Measurements from ENCODE around the gene PSMD14.

The PSMD14 gene

DNA sequence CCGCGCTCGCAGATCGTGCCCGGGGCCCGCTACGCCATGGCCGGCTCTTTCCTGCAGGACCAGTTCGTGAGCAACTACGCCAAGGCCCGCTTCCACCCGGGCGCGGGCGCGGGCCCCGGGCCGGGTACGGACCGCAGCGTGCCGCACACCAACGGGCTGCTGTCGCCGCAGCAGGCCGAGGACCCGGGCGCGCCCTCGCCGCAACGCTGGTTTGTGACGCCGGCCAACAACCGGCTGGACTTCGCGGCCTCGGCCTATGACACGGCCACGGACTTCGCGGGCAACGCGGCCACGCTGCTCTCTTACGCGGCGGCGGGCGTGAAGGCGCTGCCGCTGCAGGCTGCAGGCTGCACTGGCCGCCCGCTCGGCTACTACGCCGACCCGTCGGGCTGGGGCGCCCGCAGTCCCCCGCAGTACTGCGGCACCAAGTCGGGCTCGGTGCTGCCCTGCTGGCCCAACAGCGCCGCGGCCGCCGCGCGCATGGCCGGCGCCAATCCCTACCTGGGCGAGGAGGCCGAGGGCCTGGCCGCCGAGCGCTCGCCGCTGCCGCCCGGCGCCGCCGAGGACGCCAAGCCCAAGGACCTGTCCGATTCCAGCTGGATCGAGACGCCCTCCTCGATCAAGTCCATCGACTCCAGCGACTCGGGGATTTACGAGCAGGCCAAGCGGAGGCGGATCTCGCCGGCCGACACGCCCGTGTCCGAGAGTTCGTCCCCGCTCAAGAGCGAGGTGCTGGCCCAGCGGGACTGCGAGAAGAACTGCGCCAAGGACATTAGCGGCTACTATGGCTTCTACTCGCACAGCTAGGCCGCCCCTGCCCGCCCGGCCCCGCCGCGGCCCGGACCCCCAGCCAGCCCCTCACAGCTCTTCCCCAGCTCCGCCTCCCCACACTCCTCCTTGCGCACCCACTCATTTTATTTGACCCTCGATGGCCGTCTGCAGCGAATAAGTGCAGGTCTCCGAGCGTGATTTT is 115.5 kb downstream of the PSMD14 start:
- Histone ChIP-seq H3K36me3 (ENCODE audit: control insufficient read depth in 4 of 4, insufficient read depth in 4 of 4, low read length in 3 of 4) (no peaks in the 10 kb centered on the region), H3K4me1 (ENCODE audit: control extremely low read depth in 1 of 4, control insufficient read depth in 4 of 4, insufficient read depth in 4 of 4, low read length in 3 of 4) (peaks cover 0 to 29% (median 28%) of the 10 kb centered on the region in 4 experiments), H3K27ac (ENCODE audit: insufficient read depth in 1 of 2, low read depth in 1 of 2, low read length in 2 of 2, poor library complexity in 1 of 2, severe bottlenecking in 2 of 2) (no peak overlapping the region), H3K9me3 (ENCODE audit: control extremely low read depth in 1 of 5, control insufficient read depth in 4 of 5, insufficient read depth in 2 of 5, low read depth in 1 of 5, low read length in 4 of 5) (peaks cover 0 to 4% (median 0%) of the 10 kb centered on the region in 5 experiments), H3K4me3 (ENCODE audit: control insufficient read depth in 1 of 7, extremely low read depth in 1 of 7, insufficient read depth in 4 of 7, low read depth in 2 of 7, low read length in 6 of 7) (peak overlapping the region in 4 of 7 experiments; percentile 11 to 56 (median 42)), H3K27me3 (replicated peaks in 2 of 5; ENCODE audit: control insufficient read depth in 4 of 5, insufficient read depth in 5 of 5, low read length in 4 of 5) (peaks cover 53 to 100% (median 68%) of the 10 kb centered on the region in 5 experiments)
- DNase-seq: peak in 2 of 3 donors; percentile 27 to 48
- 4% methylated on average over 111 of the region's 125 CpGs for WGBS (ENCODE audit: insufficient coverage)
- ChIA-PET POLR2A (no interaction called here), CTCF (no interaction called here)

DNA sequence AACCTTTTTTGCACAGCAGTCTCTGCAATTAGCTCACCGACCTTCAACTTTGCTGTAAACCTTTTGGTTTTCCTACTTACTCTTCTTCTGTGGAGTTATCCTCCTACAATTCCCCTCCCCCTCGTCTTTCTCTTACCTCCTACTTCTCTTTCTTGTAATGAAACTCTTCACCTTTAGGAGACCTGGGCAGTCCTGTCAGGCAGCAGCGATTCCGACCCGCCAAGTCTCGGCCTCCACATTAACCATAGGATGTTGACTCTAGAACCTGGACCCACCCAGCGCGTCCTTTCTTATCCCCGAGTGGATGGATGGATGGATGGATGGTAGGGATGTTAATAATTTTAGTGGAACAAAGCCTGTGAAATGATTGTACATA is 116.2 kb downstream of the PSMD14 start:
- Histone ChIP-seq H3K9me3 (ENCODE audit: control extremely low read depth in 1 of 5, control insufficient read depth in 4 of 5, insufficient read depth in 2 of 5, low read depth in 1 of 5, low read length in 4 of 5) (peaks cover 0 to 4% (median 0%) of the 10 kb centered on the region in 5 experiments), H3K4me3 (ENCODE audit: control insufficient read depth in 1 of 7, extremely low read depth in 1 of 7, insufficient read depth in 4 of 7, low read depth in 2 of 7, low read length in 6 of 7) (no peak overlapping the region), H3K27ac (ENCODE audit: insufficient read depth in 1 of 2, low read depth in 1 of 2, low read length in 2 of 2, poor library complexity in 1 of 2, severe bottlenecking in 2 of 2) (no peak overlapping the region), H3K27me3 (replicated peaks in 2 of 5; ENCODE audit: control insufficient read depth in 4 of 5, insufficient read depth in 5 of 5, low read length in 4 of 5) (peaks cover 57 to 100% (median 64%) of the 10 kb centered on the region in 5 experiments), H3K36me3 (ENCODE audit: control insufficient read depth in 4 of 4, insufficient read depth in 4 of 4, low read length in 3 of 4) (no peaks in the 10 kb centered on the region), H3K4me1 (ENCODE audit: control extremely low read depth in 1 of 4, control insufficient read depth in 4 of 4, insufficient read depth in 4 of 4, low read length in 3 of 4) (peaks cover 0 to 25% (median 22%) of the 10 kb centered on the region in 4 experiments)
- ChIA-PET POLR2A (no interaction called here), CTCF (no interaction called here)
- peak in 2 of 3 donors; percentile 16 to 26 for DNase-seq
- WGBS (ENCODE audit: insufficient coverage): 19% methylated on average over 9 of the region's 9 CpGs

GRCh38 chr2:161424891-161425727 is 116.9 kb downstream of the PSMD14 start:
- H3K9me3 ChIP-seq (ENCODE audit: control extremely low read depth in 1 of 5, control insufficient read depth in 4 of 5, insufficient read depth in 2 of 5, low read depth in 1 of 5, low read length in 4 of 5): peaks cover 0 to 4% (median 0%) of the 10 kb centered on the region in 5 experiments
- H3K27me3 ChIP-seq (replicated peaks in 2 of 5; ENCODE audit: control insufficient read depth in 4 of 5, insufficient read depth in 5 of 5, low read length in 4 of 5): peaks cover 54 to 99% (median 62%) of the 10 kb centered on the region in 5 experiments
- POLR2A ChIA-PET: no interaction called here
- no peak overlapping the region for H3K4me3 ChIP-seq (ENCODE audit: control insufficient read depth in 1 of 7, extremely low read depth in 1 of 7, insufficient read depth in 4 of 7, low read depth in 2 of 7, low read length in 6 of 7)
- CTCF ChIA-PET: interaction anchor here (0.9 to 1.6 kb wide), 3 partner anchors 8 to 15 kb away, joined by 3 to 4 read pairs (median 3); no protein-coding TSS in a partner anchor
- WGBS (ENCODE audit: insufficient coverage): 0% methylated on average over 2 of the region's 4 CpGs
- peaks cover 0 to 25% (median 22%) of the 10 kb centered on the region in 4 experiments for H3K4me1 ChIP-seq (ENCODE audit: control extremely low read depth in 1 of 4, control insufficient read depth in 4 of 4, insufficient read depth in 4 of 4, low read length in 3 of 4)
- H3K27ac ChIP-seq (ENCODE audit: insufficient read depth in 1 of 2, low read depth in 1 of 2, low read length in 2 of 2, poor library complexity in 1 of 2, severe bottlenecking in 2 of 2): no peak overlapping the region
- H3K36me3 ChIP-seq (ENCODE audit: control insufficient read depth in 4 of 4, insufficient read depth in 4 of 4, low read length in 3 of 4): no peaks in the 10 kb centered on the region
- peak in 2 of 3 donors; percentile 27 to 28 for DNase-seq

DNA sequence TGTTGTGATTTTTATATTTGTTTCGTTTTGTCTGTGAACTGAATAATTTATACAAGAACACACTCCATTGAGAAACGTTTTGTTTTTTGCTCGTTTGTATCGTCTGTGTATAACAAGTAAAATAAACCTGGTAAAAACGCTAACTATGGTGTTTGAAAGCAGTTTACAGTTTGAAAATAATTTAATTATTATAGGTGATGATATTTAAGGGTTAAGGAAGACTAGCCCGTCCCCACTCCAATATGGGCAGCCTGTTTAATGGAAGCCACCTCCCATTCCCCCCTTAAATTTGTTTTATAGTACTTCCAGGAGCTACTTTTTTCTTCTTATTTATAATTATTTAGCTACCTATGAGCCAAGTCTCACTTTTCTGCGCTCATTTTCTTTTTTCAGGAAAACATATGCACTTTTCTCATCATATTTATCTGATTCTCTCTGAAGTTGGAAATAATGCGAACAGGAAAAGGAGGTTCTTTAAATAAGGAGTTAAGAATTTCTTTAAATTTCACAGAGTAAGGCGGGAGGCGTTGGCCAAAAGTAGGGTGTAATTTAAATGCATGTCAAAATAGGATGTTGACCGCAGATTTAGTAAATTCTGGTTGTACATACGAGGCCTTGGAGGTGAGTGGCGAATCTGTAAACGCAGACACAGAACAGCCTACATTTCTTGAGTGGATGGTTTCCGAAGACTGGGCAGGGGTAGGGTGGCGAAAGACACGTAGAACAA is 117.7 kb downstream of the PSMD14 start:
- POLR2A ChIA-PET: no interaction called here
- no peak overlapping the region for H3K4me3 ChIP-seq (ENCODE audit: control insufficient read depth in 1 of 7, extremely low read depth in 1 of 7, insufficient read depth in 4 of 7, low read depth in 2 of 7, low read length in 6 of 7)

DNA sequence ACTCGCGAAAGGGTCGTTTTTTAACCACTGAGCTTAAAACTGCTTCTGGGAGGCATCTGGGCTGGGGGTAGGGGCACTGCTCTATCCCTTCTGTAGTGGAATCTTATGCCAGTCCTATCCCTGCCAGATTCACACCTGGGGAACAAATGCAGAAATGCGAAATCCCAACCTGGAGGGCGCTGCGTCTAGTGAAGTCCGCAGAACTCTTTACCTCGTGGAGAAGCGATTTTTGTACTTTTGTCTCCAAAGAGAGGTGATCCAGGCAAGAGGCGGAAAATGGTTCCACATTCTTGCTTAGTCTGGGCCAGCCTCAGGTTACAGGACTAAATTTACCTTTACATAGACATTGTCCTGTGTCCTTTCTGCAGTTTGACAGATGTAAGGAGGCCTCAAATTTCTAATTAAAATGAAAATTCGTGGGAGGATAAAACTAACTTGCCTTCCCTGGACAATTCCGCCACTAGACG is 118.3 kb downstream of the PSMD14 start:
- POLR2A ChIA-PET: no interaction called here
- Histone ChIP-seq H3K27me3 (replicated peaks in 2 of 5; ENCODE audit: control insufficient read depth in 4 of 5, insufficient read depth in 5 of 5, low read length in 4 of 5) (peaks cover 49 to 97% (median 54%) of the 10 kb centered on the region in 5 experiments), H3K4me1 (ENCODE audit: control extremely low read depth in 1 of 4, control insufficient read depth in 4 of 4, insufficient read depth in 4 of 4, low read length in 3 of 4) (peaks cover 0 to 24% (median 21%) of the 10 kb centered on the region in 4 experiments), H3K36me3 (ENCODE audit: control insufficient read depth in 4 of 4, insufficient read depth in 4 of 4, low read length in 3 of 4) (no peaks in the 10 kb centered on the region), H3K9me3 (ENCODE audit: control extremely low read depth in 1 of 5, control insufficient read depth in 4 of 5, insufficient read depth in 2 of 5, low read depth in 1 of 5, low read length in 4 of 5) (peaks cover 0 to 4% (median 0%) of the 10 kb centered on the region in 5 experiments), H3K27ac (ENCODE audit: insufficient read depth in 1 of 2, low read depth in 1 of 2, low read length in 2 of 2, poor library complexity in 1 of 2, severe bottlenecking in 2 of 2) (no peak overlapping the region), H3K4me3 (ENCODE audit: control insufficient read depth in 1 of 7, extremely low read depth in 1 of 7, insufficient read depth in 4 of 7, low read depth in 2 of 7, low read length in 6 of 7) (peak overlapping the region in 4 of 7 experiments; percentile 35 to 53 (median 39))
- no peak for DNase-seq
- CTCF ChIA-PET: interaction anchor here (0.9 to 1.9 kb wide), 5 partner anchors 9 to 20 kb away, joined by 3 to 4 read pairs (median 4); no protein-coding TSS in a partner anchor
- WGBS (ENCODE audit: insufficient coverage): 19% methylated on average over 12 of the region's 13 CpGs

More for the DNA sequence above, 117.7 kb downstream of the PSMD14 start:
- 28% methylated on average over 10 of the region's 17 CpGs for WGBS (ENCODE audit: insufficient coverage)
- DNase-seq: peak in 2 of 3 donors; percentile 19 to 28
- peaks cover 50 to 99% (median 57%) of the 10 kb centered on the region in 5 experiments for H3K27me3 ChIP-seq (replicated peaks in 2 of 5; ENCODE audit: control insufficient read depth in 4 of 5, insufficient read depth in 5 of 5, low read length in 4 of 5)
- peaks cover 0 to 4% (median 0%) of the 10 kb centered on the region in 5 experiments for H3K9me3 ChIP-seq (ENCODE audit: control extremely low read depth in 1 of 5, control insufficient read depth in 4 of 5, insufficient read depth in 2 of 5, low read depth in 1 of 5, low read length in 4 of 5)
- peaks cover 0 to 24% (median 21%) of the 10 kb centered on the region in 4 experiments for H3K4me1 ChIP-seq (ENCODE audit: control extremely low read depth in 1 of 4, control insufficient read depth in 4 of 4, insufficient read depth in 4 of 4, low read length in 3 of 4)
- H3K36me3 ChIP-seq (ENCODE audit: control insufficient read depth in 4 of 4, insufficient read depth in 4 of 4, low read length in 3 of 4): no peaks in the 10 kb centered on the region
- no peak overlapping the region for H3K27ac ChIP-seq (ENCODE audit: insufficient read depth in 1 of 2, low read depth in 1 of 2, low read length in 2 of 2, poor library complexity in 1 of 2, severe bottlenecking in 2 of 2)
- CTCF ChIA-PET: interaction anchor here (0.9 to 1.9 kb wide), 5 partner anchors 9 to 20 kb away, joined by 3 to 4 read pairs (median 4); no protein-coding TSS in a partner anchor
